ENCODE measurements around the gene ATP8B4.

- TF ChIP-seq POLR2AphosphoS5 (IDR thresholded peaks at IDR 0.05): no peak
- no peak for TF ChIP-seq CTCF (IDR thresholded peaks at IDR 0.05)
- TF ChIP-seq POLR2A (IDR thresholded peaks at IDR 0.05): no peak
These were observed 252.9 kb downstream of the ATP8B4 start for GRCh38 chr15:49865925-49866757.

Data from prostate gland (tissue), 2 donors.